Inflammatory macrophage (primary cell): ENCODE data around the gene R3HDM2.
"Not testable (repeated sequence)": the region's sequence is repeated elsewhere in the genome, so short reads cannot be mapped to it uniquely, and the experiment has no call there.

Experiments
- DNase-seq, 2 donors: peaks; one replicate each; pipeline ENCODE4 v3.0.0-alpha.2; 2020 to 2022

The R3HDM2 gene

DNA sequence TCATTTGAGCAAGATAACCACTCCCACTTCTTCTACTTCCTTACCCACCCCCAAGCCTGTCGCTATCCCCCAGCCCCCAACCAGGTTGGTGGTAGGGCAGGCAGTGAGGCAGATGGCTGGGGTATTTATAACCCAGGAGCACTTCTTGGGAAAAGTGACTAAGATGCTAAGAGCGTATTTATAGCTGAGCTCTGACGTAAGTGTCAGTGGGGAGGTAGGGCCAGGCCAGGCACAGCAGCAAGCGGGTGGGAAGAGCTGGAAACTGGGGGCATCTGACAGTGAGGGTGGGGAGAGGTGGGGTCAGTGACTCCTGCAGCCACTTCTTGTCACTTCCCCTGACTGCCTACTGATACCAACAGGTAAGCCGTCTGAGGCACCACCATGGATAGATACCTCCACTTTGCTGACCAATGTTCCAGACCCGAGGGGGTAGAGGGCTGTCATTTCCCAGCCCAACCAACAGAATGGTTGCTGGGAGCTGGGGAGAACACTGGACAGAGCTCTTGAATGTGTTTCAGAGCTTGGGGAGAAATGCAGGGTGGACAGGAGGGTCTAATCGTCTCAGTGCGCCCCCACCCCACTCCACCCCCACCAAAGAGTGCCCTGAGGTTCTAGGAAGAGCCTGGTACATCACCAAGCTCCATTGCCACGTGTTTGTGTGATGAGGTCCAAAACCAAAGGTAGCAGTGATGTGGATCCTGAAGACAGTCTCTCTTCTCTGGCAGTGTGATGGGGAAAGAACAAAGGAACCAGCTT lies 21.5 kb upstream of the R3HDM2 start:
- peak in 1 of 2 donors; percentile 25 for DNase-seq

DNA sequence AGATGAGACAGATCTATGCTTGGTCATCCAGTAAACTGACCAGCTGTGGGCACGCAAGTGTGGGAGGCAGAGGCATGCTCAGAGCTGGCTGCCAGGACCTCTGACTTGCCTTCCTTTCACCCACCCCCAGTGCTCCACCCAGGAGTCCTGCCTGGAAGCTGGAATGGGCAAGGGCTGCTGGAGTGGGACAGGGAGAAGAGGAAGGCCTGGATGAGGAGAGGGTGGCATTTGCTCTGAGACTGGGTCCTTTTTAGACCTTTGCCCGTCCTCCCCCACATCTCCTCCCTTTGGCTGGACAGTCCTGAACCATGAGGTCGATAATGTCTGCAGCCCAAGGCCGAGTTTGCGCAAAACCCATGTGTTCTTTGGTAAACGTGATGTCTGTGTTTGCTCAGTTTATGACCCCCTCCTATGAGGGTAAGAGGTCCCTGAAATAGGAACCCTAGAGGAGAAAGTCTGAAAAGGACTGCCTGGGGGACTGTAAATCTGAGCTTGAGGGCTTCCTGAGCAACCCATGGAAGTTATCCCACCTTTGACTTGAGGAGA lies 20.5 kb upstream of the R3HDM2 start:
- no peak for DNase-seq

DNA sequence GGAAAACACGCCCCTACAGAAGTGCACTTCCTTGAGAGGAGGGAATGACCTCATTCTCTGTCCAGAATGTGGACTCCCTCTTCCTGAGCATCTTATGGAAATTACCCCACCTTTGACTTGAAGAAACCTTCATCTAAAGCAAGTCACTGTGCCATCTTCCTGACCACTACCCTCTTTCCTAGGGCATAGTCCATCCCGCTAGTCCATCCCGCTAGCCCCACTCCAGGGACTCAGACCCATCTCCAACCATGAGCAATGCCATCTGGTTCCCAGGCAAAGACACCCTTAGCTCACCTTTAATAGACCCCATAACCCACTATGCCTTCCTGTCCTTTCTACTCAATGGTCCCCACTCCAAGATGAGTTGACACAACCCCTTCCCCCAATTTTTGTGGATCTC lies 19.2 kb upstream of the R3HDM2 start:
- no peak for DNase-seq

DNA sequence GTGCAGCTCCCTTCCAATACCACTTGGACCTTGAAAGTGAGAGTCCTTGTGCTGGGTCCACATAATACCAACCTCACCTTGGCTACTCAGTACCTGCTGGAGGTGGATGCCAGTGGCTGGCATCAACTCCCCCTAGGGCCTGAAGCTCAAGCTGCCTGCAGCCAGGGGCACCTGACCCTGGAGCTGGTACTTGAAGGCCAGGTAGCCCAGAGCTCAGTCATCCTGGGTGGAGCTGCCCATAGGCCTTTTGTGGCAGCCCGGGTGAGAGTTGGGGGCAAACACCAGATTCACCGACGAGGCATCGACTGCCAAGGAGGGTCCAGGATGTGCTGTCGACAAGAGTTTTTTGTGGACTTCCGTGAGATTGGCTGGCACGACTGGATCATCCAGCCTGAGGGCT lies 18.5 kb upstream of the R3HDM2 start:
- DNase-seq: no peak

DNA sequence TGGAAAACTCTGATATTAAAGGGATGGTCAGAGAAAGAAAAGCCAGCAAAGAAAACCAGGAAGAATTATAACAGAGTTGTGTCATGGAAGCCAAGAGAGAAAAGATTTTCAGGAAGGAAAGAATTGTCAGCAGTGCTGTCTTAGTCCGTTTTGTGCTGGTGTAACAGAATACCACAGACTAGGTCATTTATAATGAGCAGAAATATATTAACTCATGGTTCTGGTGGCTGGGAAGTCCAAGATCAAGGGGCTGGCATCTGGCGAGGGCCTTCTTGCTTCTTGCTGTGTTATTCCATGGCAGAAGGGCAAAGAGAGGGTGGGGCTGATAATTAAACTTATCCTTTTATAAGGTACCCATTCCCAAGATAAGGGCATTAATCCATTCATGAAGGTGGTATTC lies 17.8 kb upstream of the R3HDM2 start:
- DNase-seq: no peak

DNA sequence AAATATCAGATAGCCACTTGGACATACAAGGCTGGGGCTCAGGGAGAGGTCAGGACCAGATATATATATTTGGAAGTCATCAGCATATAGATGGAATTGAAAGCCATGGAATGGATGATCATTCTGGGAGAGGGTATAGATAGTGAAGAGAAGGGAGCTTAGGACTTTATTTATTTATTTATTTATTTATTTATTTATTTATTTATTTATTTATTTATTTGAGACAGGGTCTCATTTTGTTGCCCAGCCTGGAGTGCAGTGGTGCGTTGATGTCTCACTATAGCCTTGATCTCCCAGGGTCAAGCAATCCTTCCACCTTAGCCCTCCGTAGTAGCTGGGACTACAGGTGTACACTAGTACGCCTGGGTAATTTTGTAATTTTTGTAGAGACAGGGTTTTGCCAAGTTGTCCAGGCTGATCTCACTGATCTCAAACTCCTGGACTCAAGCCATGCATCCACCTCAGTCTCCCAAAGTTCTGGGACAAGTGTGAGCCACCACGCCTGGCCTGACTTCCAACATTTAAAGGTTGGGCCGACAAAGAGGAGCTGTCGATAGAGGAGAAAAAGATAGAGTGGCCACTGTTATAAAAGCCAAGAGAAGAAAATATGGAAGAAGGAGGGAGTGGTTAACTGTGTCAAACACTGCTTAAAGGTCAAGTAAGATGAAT lies 15.6 kb upstream of the R3HDM2 start:
- no peak for DNase-seq

DNA sequence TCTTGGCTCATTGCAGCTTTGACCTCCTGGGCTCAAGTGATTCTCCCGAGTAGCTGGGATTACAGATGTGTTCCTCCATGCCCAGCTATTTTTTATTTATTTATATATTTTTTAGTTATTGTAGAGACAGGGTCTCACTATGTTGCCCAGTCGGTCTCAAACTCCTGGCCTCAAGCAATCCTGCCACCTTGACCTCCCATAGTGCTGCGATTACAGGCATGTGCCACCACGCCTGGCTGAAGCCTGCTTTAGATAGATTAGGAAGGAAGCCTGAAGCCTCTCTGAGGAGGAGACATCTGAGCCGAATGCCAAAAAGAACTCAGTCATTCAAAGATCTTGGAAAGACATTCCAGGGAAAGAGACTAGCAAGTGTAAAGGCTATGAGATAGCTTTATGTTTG lies 13.9 kb upstream of the R3HDM2 start:
- no peak for DNase-seq

DNA sequence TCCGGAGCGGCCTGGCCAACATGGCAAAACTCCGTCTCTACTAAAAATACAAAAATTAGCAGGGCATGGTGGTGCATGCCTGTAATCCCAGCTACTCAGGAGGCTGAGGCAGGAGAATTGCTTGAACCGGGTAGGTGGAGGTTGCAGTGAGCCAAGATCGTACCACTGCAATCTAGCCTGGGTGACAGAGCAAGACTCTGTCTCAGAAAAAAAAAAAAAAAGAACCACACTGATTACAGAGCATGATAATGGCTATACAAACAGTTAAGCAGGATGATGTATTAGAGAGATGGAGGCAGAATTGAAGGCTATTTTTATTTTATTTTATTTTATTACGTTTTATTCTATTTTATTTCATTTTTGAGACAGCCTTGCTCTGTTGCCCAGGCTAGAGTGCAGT lies 13.5 kb upstream of the R3HDM2 start:
- not testable (repeated sequence) for DNase-seq

DNA sequence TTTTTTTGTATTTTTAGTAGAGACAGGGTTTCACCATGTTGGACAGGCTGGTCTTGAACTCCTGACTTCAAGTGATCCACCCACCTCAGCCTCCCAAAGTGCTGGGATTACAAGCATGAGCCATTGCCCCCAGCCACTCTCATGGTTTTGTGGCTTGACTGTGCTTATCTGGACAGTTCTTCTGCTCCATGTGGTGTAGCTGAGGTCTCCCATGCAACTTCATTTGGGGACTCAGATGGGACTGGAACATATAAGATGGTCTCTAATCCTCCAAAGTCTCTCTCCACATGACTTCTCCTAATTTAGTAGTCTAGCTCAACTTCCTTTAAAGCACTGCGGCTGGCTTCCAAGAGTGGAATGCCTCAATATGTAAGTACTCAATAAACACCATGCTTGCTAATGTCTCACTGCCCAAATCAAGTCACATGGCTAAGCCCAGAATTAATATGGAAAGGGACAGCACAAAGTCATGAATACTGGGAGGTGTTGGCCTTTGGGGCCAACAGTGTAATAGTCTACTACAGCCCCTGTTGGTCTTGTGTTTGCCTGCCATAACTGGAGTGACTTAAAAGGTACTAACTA lies 11.1 kb upstream of the R3HDM2 start:
- no peak for DNase-seq

DNA sequence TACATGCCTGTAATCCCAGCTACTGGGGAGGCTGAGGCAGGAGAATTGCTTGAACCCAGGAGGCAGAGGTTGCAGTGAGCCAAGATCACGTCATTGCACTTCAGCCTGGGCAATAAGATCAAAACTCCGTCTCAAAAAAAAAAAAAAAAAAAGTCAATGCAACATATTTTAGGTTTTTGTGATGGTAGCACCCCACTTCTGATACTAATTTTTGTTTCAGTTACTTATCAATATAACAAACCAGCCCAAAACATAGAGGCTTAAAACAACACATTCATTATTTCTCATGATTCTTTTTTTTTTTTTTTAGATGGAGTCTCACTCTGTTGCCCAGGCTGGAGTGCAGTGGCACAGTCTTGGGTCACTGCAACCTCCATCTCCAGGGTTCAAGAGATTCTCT lies 10.6 kb upstream of the R3HDM2 start:
- DNase-seq: not testable (repeated sequence)

DNA sequence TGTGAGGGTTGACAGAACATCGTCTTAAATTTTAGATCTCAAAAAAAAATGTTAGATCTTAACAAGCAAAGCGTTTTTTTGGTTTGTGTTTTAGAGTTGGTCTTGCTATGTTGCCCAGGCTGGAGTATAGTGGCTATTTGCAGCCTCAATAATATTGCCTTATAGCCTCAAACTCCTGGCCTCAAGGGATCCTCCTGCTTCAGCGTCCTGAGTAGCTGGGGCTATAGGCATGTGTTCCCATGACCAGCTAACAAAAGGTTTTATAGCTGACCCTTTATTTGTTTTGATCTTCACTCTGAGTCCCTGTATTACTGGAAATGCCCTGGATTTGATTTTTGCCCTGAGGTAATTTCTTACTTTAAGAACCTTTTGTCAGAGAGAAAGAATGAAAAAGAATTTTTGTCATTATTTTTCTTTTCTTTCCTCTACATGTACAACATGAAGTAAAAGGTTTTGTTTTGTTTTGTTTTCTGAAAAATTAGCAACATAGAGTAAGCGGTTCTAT lies 9.0 kb upstream of the R3HDM2 start:
- DNase-seq: no peak

DNA sequence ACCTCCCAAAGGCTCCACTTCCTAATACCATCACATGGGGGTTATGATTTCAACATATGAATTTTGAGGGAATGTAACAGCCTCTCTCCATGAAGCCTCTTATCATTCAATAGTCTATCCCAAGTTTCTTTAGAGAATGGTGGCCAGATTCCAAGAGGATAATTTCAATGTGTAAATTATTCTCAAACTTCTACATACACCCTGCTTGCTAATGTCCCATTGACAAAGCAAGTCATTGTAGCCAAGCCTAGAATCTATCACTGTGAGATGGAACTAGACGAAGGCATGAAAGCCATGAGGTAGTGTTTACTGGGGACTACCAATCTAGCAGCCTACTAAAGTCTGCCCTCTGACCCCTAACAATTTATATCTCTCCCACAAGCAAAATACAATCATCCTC lies 7.6 kb upstream of the R3HDM2 start:
- DNase-seq: no peak

DNA sequence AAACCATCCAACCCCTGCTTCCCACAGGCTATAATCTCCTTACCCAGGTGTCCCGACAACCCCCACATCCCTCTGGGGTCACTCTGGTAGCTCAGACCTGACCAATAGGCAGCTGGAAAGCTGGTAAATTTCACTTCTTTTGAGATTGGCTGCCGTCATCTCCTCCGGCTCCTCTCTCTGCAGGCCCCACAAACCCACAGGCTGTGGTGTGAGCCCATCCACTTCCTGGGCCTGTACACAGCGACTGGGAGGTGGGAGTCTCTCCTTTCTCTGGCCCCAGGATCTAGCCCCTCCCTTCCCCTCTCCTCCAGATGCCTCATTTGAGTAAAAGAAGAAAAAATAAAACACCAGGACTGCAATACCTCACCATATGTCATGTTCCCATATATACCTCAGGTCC lies 4.5 kb upstream of the R3HDM2 start:
- DNase-seq: no peak

DNA sequence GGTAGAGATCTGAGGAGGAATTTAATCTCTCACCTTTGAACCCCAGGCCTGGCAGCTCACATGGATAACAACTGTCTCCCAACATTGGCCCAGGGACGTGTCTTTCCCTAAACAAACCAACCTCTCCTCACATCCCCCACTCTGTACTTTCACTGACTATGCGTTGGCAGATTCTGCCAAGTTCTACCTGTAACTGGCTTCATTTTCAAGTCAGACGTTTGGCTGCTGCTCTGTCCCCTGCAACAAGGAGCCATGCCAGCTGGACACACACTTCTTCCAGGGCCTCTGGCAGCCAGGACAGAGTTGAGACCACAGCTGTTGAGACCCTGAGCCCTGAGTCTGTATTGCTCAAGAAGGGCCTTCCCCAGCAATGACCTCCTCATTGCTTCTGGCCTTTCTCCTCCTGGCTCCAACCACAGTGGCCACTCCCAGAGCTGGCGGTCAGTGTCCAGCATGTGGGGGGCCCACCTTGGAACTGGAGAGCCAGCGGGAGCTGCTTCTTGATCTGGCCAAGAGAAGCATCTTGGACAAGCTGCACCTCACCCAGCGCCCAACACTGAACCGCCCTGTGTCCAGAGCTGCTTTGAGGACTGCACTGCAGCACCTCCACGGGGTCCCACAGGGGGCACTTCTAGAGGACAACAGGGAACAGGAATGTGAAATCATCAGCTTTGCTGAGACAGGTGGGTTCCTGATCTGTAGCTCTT lies 3.8 kb upstream of the R3HDM2 start, which contains the start of gene INHBC:
Gene INHBC (plus strand): TSS at position 268 of the 707 bp plus-strand sequence. CDS start 103 bp downstream, at position 371.
- no peak for DNase-seq

DNA sequence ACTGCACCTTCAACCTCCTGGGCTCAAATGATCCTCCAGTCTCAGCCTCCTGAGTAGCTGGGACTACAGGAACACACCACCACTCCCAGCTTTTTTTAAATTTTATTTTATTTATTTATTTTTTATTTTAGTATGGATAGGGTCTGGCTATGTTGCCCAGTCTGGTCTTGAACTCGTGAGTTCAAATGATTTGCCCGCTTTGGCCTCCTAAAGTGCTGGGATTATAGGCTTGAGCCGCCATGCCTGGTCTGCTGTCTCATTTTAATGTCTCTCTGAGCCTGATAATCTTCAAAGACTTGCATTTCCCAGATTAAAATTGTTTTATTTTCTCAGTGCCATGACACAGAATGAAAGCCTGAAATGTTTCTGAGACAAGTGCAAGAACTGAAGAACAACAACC lies 2.5 kb upstream of the R3HDM2 start:
- no peak for DNase-seq

DNA sequence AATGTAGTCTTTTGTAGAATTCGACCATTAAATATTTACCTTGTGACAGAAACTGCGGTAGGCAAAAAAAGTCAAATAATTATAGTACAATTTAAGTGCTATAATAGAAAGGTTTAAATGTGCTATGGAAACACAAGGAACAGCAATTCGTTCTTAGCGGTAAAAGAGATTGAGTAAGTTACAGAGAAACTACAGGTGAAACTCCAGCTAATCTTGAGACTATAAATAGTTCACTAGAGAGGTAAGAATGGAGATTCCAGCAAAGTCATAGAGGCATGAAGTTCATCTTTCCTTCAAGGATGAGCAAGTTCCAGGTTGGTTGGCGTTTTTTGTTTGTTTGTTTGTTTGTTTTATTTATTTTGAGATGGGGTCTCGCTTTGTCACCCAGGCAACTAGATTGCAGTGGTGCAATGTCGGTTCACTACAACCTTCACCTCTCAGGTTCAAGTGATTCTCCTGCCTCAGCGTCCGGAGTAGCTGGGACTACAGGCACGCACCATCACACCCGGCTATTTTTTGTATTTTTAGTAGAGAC lies 878 bp upstream of the R3HDM2 start:
- DNase-seq: no peak

DNA sequence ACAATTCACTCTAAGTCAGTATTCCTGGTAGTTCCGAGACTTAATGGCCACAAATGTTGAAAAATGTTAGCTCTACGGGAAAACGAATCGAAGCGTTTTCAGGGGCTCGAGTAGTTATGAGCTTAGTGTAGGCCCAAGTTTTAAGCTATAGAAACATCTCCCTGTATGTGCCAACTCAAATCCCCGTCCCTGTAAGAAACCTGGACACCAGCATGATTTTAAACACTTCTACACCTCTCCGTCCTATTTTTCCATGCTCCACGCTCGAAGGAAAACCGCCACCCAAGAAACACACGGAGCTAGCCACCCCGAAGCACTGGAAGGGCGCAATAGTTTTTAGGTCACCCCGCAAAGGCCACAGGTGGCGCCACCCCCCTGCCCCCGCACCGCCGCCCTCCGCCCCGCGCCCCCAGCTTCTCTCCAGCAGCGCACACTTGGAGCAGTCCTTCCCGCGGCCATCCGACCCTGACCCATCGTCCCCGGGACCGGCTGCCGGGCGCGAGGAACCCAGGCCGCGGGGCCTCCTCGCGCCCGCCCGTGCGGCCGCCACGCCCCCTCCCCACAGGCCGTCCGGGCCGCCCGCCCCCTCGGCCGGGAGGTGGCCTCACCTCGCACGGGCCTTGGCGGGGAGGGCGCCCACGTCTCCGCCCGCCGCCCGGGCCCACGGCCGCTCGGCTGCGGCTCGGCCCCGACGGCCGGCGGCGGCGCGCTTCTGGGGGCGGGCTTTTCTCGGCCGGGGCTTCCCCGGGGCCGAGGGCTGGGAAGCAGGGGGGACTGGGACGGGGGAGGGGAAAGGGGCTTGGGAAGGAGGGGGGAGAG lies 522 bp downstream of the R3HDM2 start:
- DNase-seq: peak in 1 of 2 donors; percentile 16

DNA sequence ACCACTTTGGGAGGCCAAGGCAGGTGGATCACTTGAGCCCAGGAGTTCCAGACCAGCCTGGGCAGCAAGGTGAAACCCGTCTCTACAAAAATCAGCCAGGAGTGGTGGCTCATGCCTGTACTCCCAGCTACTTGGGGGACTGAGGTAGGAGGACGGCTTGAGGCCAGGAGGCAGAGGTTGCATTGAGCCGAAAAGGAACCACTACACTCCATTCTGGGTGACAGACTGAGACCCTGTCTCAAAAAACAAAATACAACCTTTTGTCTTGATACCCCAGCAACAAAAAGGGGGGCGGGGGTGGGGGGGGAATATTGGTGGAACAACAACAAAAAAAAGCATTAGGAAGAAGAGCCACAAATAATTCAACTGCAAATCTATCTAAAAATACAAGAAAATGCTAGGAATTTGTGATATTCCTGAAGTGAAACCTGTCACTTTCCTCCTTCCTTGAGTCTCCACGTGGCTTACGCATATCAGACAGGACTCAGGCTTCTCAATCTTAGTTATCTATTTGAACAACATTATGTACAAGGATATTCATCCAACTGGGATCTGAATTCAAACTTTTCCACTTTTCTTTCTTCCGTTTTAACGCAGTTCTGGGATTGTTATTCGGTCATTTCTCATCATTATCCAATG lies 1.3 kb downstream of the R3HDM2 start:
- DNase-seq: no peak

DNA sequence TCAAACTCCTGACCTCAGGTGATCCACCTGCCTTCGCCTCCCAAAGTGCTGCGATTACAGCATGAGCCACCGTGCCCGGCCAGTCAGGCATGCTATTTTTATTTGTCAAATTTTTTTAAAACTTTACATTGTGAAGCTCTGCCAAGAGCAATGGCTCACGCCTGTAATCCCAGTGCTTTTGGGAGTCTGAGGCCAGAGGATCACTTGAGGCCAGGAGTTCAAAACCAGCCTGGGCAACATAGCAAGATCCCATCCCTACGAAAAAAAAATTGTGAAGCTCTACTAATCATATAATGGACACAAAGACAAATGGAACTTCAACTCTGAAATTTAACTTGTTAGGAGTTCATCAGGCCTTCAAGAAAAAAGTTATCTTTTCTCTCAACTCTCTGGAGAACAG lies 1.9 kb downstream of the R3HDM2 start:
- DNase-seq: no peak

DNA sequence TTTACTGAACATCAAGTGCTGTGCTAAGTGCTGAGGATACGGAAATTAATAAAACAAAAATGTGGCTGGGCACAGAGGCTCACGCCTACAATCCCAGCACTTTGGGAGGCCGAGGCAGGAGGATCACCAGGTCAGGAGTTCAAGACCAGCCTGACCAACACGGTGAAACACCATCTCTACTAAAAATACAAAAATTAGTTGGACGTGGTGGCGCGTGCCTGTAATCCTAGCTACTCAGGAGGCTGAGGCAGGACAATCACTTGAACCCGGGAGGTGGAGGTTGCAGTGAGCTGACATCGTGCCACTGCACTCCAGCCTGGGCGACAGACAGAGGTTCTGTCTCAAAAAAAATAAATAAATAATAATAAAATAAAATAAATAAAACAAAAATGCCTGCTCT lies 3.9 kb downstream of the R3HDM2 start:
- not testable (repeated sequence) for DNase-seq

DNA sequence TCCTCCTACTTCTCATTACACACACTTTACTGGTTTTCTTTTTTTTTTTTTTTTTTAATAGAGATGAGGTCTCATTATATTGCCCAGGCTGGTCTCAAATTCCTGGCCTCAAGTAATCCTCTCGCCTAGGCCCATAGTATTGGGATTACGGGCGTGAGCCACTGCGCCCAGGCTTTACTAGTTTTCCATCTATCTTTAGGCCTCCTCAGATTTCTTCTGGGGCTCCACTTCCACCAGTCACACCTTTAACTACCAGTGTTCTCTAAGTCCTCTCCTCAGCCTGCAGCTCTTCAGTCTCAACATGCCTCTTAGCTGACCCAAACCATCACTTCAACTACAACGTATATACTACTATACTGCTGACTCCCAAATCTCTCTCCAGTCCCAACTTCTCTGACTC lies 10.4 kb downstream of the R3HDM2 start:
- no peak for DNase-seq
